Camera-type eye (tissue), 1 donor: ENCODE results near the gene TKFC. TPM values are rescaled to one million over a fixed set of nuclear protein-coding genes. Genes with fewer than 3 reads are reported as not detected.

Experiments used
- total RNA-seq: library from RNA; depleted of rRNA; stranded (reverse); fragments of >200 nt; gene quantifications from one replicate; pipeline ENCODE4 v1.2.3, GENCODE V29; 2014

The TKFC gene
- total RNA-seq = 18.3 TPM

GRCh38 chr11:61332797-61333549 is at the start of gene TKFC, which contains the start of gene DDB1:
Gene TKFC, plus strand, starts transcription at chr11:61333228. Its CDS starts 1,501 bp downstream, at chr11:61334729.
Gene DDB1, minus strand, starts transcription at chr11:61333105. Its CDS starts 137 bp downstream, at chr11:61332968.

GRCh38 chr11:61294717-61295595 is 38.1 kb upstream of the TKFC start, which contains the start of gene VWCE:
Gene VWCE, minus strand, starts transcription at chr11:61295316. Its CDS starts 279 bp downstream, at chr11:61295037.

GRCh38 chr11:61361741-61362541 is 28.9 kb downstream of the TKFC start, which contains the start of the genes CYB561A3 and TMEM138:
Gene CYB561A3, minus strand, starts transcription at chr11:61361882. Its CDS starts 5,169 bp downstream, at chr11:61356713.
Gene TMEM138, plus strand, starts transcription at chr11:61362374. Its CDS starts 2,017 bp downstream, at chr11:61364391.

Other genes with a start within 250 kb of the TKFC start
- 0.77 TPM for gene CD5, start 230.7 kb upstream of the TKFC start, total RNA-seq
- gene VPS37C, start 171.8 kb upstream of the TKFC start, total RNA-seq = 12.5 TPM
- not detected for gene PGA3, start 129.7 kb upstream of the TKFC start, total RNA-seq
- 1.1 TPM for gene PGA4, start 110.9 kb upstream of the TKFC start, total RNA-seq
- gene PGA5, start 92.1 kb upstream of the TKFC start, total RNA-seq = not detected
- gene VWCE, start 37.9 kb upstream of the TKFC start, total RNA-seq = 2.5 TPM
- gene DDB1, start 123 bp upstream of the TKFC start, total RNA-seq = 266 TPM
- 16.7 TPM for gene CYB561A3, start 28.7 kb downstream of the TKFC start, total RNA-seq
- gene TMEM138, start 29.1 kb downstream of the TKFC start, total RNA-seq = 31.0 TPM
- gene TMEM216, start 59.4 kb downstream of the TKFC start, total RNA-seq = 24.3 TPM
- gene CPSF7, start 96.7 kb downstream of the TKFC start, total RNA-seq = 47.7 TPM
- 29.4 TPM for gene SDHAF2, start 96.9 kb downstream of the TKFC start, total RNA-seq
- gene LRRC10B, start 175.5 kb downstream of the TKFC start, total RNA-seq = 0.22 TPM
- 27.4 TPM for gene SYT7, start 247.8 kb downstream of the TKFC start, total RNA-seq